Thoracic aorta (tissue), 2 donors: ENCODE measurements around the gene HBA2. TPM values are rescaled to one million over a fixed set of nuclear protein-coding genes. Genes with fewer than 3 reads are reported as not detected.
"Not testable (repeated sequence)": the region's sequence is repeated elsewhere in the genome, so short reads cannot be mapped to it uniquely, and the experiment has no call there.

Source experiments
- ATAC-seq: fragments of 150-250 bp; one replicate; pipeline ENCODE4 v1.8.0; 2017; ENCODE audit warnings: low read depth; ENCODE audit not compliant: insufficient number of reproducible peaks, low FRiP score
- DNase-seq: peaks from one replicate; pipeline ENCODE4 v3.0.0-alpha.2; 2020; ENCODE audit warnings: low spot score
- H3K27ac ChIP-seq, 2 donors: fragments of 200-600 bp; sonication (generic); 1 replicate in 1 of 2; 2 replicates in 1 of 2; pipeline ENCODE4 v1.5.1; 2016; ENCODE audit warnings: mild to moderate bottlenecking in 2 of 2, moderate library complexity in 2 of 2
- H3K27me3 ChIP-seq: fragments of 200-600 bp; sonication (generic); replicated peaks from 2 replicates; pipeline ENCODE4 v1.6.0; 2016; ENCODE audit warnings: mild to moderate bottlenecking; ENCODE audit not compliant: insufficient read depth
- H3K36me3 ChIP-seq: fragments of 200-600 bp; sonication (generic); one replicate; pipeline ENCODE4 v1.5.1; 2016
- H3K4me1 ChIP-seq, 2 donors: fragments of 200-600 bp; sonication (generic); 1 replicate in 1 of 2; 2 replicates in 1 of 2; pipeline versions ENCODE4 v1.5.1 to v1.6.0; 2016; ENCODE audit warnings: low read depth in 2 of 2, mild to moderate bottlenecking in 1 of 2; ENCODE audit not compliant: control insufficient read depth in 1 of 2
- H3K4me3 ChIP-seq: fragments of 200-600 bp; sonication (generic); 2 replicates; pipeline ENCODE4 v1.5.1; 2016; ENCODE audit warnings: mild to moderate bottlenecking
- H3K9me3 ChIP-seq: fragments of 200-600 bp; sonication (generic); 2 replicates; pipeline ENCODE4 v1.5.1; 2016
- CTCF ChIP-seq: fragments of 200-600 bp; sonication (generic); IDR thresholded peaks from one replicate; pipeline ENCODE4 v1.5.1; 2019; ENCODE audit warnings: antibody characterized with exemption
- total RNA-seq, 2 donors: library from RNA; depleted of rRNA; stranded (reverse); fragments of >200 nt; gene quantifications; one replicate each; pipeline versions ENCODE4 v1.1.0 to v1.2.3, GENCODE V29; 2016

HBA2 gene
- total RNA-seq, 2 donors from 2014 or later = 47.9 to 433 TPM

GRCh38 chr16:154217-155030 lies 18.3 kb upstream of the HBA2 start:
- H3K9me3 ChIP-seq = no peaks in the 10 kb centered on the region
- peaks cover 3 to 7% of the 10 kb centered on the region in 2 donors for H3K4me1 ChIP-seq
- peaks cover 4% of the 10 kb centered on the region for H3K27me3 ChIP-seq
- peak overlapping the region; percentile 70 for H3K4me3 ChIP-seq
- no peaks in the 10 kb centered on the region for H3K36me3 ChIP-seq
- DNase-seq (no peak), ATAC-seq (no peak)
- H3K27ac ChIP-seq = no peak overlapping the region
- TF ChIP-seq CTCF = no peak

GRCh38 chr16:155031-155398 lies 17.7 kb upstream of the HBA2 start:
- peaks cover 4% of the 10 kb centered on the region for H3K27me3 ChIP-seq
- DNase-seq = no peak
- ATAC-seq = no peak
- no peaks in the 10 kb centered on the region for H3K36me3 ChIP-seq
- TF ChIP-seq CTCF = no peak
- H3K9me3 ChIP-seq = no peaks in the 10 kb centered on the region
- H3K4me3 ChIP-seq = peak overlapping the region; percentile 70
- H3K4me1 ChIP-seq = peaks cover 3 to 7% of the 10 kb centered on the region in 2 donors
- H3K27ac ChIP-seq = no peak overlapping the region

- no peak for TF ChIP-seq CTCF
- no peaks in the 10 kb centered on the region for H3K9me3 ChIP-seq
- peaks cover 2 to 6% of the 10 kb centered on the region in 2 donors for H3K4me1 ChIP-seq
- ATAC-seq (no peak), DNase-seq (no peak)
- H3K4me3 ChIP-seq = no peak overlapping the region
- H3K36me3 ChIP-seq = no peaks in the 10 kb centered on the region
- H3K27ac ChIP-seq = no peak overlapping the region
- H3K27me3 ChIP-seq = peaks cover 4% of the 10 kb centered on the region
These were observed 13.4 kb upstream of the HBA2 start for GRCh38 chr16:159136-159849.

GRCh38 chr16:160242-160641 lies 12.4 kb upstream of the HBA2 start:
- not testable (repeated sequence) for H3K9me3 ChIP-seq, ATAC-seq, H3K4me3 ChIP-seq, H3K27me3 ChIP-seq, DNase-seq, H3K27ac ChIP-seq, H3K36me3 ChIP-seq, H3K4me1 ChIP-seq

GRCh38 chr16:160691-161190 lies 11.9 kb upstream of the HBA2 start:
- H3K36me3 ChIP-seq = no peaks in the 10 kb centered on the region
- peaks cover 12% of the 10 kb centered on the region for H3K27me3 ChIP-seq
- H3K27ac ChIP-seq = no peak overlapping the region
- no peak overlapping the region for H3K4me3 ChIP-seq
- H3K9me3 ChIP-seq = no peaks in the 10 kb centered on the region
- ATAC-seq (no peak), DNase-seq (no peak)
- H3K4me1 ChIP-seq = peaks cover 8 to 9% of the 10 kb centered on the region in 2 donors
- TF ChIP-seq CTCF = no peak
